Measurements from ENCODE around the gene DPP9.

Gene DPP9

DNA sequence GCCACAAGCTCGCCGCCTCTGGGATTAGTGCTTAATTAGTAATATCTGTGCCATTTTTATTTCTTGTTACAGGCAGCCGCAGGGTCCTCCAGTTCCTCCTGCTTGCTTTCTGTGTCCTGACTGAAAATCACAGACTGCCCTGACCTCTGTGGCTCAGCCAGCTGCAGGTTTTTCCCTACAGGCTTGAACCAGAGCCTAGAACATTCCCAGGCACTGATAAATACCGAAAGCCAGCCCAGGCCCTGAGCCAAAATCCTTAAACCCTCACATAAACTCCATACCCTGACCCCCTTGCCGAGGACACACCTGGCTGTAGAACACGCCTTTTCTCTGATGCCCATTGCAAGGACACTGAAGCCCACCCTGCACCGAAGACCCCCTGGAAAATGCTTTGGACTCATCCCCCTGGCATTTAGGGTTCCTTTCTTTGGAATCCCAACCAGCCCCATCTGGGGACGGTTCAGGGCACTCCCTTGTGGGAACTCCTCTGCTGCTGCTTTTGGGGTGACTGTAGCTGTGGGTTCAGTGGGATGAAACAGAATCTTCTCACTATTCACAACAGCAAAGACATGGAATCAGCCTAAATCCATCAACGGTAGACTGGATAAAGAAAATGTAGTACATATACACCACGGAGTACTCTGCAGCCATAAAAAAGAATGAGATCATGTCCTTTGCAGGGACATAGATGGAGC is 15.5 kb downstream of the DPP9 start:
- no peak for DNase-seq

DNA sequence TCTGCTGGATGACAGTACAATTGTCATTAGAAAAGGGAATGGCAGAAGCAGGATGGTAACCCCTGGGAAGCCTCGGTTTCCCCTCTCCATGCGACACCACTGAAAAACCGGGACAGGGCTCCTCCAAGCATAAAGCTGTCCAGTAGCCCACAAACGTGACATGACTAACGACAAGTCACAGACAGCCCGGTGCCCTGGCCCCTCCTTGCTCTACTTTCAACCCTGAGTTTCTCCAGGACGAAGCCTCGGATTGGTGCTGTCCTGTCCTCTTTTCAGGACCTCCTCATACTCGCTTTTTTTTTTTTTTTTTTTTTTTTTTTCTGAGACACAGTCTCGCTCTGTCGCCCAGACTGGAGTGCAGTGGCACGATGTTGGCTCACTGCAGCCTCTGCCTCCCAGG is 16.3 kb downstream of the DPP9 start:
- no peak for DNase-seq

DNA sequence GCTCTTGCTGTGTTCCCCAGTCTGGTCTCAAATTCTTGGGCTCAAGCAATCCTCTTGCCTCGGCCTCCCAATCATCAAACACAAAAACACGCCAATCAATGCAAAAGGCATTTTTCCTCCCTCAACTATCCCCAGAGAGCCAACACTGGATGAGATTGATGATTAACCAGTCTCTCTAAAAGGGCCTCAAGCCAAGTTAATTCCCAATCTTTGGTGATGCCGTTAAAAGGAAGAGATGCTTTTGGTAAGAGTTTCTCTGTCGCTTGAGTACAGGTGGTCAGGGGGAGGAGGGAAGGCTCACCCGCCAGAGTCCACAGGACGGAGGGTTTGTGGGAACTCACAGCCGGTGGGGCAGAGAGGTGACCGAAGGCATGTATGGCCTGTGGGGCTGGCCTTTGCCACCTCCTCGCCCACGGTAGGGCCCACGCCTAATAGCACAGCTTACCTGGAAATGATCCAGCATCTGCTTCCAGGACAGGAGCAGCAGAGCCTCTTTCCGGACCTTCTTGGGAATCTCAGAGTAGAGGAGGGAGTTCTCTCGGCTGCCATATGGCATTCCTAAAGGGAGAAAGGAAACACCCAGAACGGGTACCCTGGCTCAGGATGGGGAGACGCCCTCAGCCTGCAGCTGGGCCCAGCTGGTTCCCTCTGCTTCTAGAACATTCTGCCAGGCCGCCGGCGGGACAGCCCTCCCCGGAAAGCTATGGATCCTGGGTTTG is 18.1 kb downstream of the DPP9 start:
- DNase-seq: no peak

DNA sequence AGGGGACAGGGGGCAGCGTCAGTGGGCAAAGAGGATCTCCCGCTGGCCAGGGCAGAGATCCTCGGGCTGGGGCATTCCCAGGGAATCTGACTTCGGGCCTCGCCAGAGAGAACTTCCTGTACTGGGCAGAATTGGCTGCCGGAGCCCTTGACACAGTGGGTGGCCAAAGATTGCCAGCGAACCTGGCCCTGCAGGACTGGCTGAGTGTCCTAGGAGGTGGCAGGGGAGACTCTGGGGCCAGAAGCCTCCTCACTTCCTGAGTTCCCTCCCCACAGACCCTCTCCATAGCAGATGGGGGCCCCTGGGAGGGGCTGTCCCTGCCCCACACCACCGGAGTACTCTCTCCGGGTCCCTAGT is 19.3 kb downstream of the DPP9 start:
- DNase-seq: no peak

DNA sequence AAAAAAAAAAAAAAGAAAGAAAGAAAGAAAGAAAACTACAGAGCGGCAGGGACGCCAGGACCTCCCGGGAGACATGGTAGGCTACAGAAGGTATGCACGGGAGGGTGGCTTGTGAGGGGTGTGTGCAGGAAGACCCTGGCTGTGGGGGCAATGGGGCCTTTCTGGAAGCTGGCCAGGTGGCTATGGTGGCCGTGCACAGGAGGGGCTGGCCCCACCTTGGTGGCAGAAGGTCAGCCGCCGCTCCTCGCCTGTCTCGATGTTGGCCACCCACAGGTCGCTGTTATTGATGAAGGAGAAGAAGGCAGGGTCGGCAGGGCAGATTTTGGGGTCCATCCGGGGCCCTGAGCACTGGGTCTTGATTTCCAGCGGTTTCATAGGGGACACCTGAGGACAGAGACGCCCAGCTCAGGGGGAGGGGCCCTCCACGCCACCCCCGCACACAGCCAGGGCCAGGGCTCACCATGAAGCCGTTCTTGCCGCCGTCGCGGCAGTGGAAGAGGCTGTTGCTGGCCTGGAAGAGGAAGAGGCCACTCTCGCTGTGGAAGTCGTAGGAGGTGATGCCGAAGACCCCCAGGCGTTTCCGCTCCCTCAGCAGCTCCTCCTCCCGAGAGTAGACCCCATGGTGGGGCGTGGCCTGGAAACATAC is 19.8 kb downstream of the DPP9 start:
- no peak for DNase-seq

DNA sequence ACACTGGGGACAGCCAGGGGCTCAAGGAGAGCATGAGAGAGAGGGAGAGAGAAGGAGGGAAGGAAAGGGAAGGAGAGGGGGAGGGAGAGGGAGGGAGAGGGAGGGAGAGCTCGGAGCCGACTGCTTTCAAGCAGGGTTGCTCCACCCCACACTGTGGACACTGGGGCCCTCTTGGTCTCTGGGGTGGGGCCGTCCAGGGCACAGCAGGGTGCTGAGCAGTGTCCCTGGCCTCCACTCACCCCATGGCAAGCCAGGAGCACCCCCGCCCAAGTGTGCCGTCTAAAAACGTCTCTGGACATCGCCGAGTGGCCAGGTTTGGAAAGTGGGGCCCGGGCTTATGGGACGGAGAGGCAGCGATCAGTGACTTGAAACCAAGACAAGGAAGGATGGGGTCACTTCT is 20.9 kb downstream of the DPP9 start:
- DNase-seq: no peak

DNA sequence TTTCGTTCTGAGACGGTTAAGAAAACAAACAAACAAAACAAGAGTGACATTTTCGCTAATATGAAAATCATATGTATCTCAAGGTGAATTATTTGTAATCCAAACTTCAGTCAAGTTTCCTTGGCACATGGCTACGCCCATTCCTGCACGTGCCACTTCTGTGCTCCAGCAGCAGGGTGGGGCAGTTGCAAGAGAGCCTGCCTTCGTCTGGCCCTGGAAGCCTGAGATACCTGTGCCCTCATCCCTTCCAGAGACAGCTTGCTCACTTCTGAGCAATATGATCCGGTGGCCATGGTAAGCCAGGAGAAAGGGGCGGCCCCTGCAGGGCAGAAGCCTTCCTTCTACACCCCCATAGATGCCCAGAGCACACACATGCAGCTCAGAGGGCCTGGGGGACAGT is 22.1 kb downstream of the DPP9 start:
- no peak for DNase-seq

DNA sequence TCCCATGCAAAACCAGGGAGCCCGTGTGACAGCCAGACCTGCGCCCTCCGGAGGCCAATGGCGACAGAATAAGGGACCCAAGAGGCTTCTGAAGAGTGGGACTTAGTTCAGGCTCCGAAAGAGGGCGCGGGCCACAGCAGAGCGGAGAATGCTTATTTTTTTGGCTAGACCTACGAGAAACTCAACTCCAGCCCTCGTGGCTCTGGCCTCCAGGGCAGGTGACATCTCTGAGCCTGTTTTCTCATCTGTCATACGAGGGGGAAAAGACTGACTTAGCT is 23.0 kb downstream of the DPP9 start:
- no peak for DNase-seq

DNA sequence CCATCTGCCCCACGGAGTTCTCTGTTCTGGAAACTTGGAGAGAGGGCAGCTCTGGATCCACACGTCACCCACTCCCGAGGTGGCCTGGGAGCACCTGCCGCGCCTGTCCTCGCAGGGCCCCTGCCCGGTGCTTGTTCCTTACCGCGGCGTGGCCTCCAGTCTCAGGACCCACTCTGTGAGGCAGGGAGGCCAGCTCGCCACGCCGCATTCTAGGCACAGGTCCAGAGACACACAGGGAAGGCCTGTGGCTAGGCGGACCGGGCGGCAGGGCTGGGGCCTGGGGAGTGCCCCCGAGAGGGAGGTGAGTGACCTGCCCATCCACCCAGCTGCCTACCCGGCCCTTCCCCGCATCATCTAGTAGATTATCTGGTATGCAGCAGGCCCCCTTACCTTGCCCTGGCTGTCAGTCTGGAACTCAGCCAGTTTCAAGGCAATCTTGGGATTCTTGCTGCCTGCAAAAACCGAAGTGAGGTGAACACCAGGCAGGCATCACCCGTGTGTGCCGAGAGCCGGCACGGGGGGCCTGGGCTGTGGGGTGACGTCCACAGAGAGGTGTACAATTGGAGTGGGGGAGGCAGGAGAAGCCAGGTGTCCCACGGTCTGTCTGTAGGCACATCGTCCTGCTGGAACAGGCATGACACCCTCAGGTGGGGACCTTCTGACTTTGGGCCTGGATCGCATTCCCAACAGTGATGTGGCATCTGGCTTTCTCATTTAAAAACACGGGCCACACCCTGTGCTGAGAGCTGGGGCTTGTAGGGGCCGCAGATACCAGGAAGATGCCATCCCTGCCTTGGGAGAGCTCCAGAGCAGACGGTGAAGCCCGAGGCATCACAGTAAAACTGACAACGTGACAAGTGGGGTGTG is 23.6 kb downstream of the DPP9 start:
- no peak for DNase-seq

DNA sequence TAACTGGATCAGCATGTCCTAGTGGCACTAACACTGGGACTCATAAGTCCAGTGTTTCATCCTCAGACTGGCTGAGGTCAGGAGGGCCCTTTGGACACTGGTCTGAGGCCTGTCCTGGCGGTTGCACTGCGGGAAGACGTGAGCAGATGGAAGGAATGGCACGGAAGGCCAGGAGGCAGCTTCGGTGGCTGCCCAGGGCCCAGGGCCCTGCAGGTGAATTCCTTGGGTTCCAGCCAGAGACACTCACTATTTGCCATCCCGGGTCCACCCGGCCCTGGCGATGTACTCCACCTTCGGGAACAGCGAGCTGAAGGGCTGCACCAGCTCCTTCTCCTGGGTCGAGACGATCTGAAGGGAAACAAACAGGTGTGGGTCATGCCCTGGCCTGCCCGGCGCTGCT is 26.3 kb downstream of the DPP9 start:
- no peak for DNase-seq

DNA sequence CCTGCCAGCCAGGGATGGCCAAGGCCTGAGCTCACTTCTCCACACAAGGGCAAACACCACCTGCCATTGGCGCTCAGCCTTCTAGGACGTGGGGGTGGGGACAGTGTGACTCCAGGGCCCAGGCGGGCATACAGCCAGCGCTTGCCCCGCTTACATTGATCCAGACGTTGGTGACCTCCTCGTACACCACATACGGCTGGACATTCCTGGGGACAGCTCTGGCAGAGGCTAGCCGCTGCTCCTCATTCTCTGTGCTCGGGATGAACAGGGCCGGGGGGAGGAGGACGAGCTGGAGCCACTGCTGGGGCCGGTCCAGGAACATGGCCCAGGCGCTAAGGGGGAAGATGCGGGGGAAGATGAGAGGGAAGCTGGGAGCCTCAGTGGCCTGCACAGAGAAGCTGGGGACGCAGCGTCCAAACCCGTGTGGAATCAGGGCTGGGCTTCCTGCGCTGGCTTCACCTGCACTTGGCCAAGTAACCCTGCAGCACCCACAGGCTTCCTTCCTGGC is 28.4 kb downstream of the DPP9 start:
- DNase-seq: no peak

DNA sequence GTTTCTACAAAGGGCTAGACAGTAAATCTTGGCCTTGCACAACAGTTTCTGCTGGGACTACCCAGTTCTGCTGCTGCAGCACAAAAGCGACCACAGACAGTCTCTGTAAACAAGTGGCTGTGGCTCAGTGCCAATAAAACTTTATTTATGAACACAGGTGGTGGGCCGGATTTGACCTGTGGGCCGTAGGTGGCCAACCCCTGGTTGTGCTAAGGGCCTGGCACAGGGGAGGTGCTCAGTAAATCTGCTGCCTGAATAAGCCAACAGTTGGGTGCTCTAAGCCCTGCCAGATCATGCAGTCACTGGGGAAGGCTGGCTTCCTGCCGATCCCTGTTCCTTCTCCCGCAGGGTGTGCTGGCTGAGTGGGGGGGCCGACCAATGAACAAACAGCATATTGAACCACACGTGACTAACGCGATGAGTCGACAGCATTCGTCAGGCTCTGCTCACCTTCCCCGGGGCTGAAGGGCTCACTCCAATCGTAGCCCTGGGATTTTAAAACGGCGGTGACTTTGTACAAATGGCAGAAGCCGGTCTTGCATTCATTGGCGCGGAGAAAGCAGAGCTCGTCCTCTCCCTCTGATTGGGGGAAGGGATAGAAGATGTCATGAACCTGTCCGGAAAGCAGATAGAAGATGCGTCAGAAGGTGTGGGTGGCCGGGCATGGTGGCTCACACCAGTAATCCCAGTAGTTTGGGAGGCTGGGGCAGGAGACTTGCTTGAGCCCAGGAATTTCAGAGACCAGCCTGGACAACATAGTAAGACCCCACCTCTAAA is 29.2 kb downstream of the DPP9 start:
- DNase-seq: no peak

DNA sequence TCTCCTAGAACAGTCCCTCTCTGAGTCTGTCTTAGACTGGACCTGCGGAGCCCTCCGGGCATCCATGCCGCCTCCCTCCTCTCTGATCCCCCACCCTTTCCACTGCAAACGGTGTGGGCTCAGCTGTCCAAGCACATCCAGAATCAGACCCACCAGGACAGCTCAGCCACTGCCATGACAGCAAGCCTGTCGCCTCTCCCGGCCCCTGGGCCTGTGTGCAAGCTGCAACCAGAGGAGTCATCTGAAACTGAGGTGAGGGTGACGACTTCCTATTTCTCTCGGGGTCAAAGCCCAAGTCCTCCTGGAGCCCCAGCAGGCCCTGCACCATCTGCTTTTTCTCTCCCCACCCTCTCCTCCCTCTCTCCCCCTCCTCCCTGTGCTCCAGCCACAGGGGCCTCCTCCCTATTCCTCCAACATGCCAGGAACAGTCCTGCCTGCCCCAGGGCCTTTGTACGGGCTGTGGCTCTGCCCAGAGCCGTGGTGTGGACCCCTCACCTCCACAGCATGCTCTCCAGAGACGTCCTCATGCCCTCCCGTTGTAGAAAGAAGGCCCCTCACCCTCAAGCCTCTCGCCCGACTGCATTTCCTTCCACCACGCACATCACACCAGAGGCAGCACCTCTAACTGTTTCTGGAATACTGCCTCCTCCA is 30.0 kb downstream of the DPP9 start:
- DNase-seq: no peak

DNA sequence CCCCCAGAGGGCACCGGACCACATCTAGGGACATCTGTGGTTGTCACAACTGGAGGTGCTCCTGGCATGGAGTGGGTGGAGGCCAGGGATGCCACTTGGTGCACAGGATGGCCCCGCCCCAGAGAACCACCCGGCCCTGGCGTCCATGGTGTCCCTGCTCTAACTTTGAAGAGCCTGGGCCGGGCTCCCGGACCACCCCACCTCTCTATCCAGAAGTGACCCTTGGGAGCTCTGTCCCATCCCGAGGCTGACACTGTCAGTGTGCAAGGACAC is 30.6 kb downstream of the DPP9 start:
- no peak for DNase-seq

DNA sequence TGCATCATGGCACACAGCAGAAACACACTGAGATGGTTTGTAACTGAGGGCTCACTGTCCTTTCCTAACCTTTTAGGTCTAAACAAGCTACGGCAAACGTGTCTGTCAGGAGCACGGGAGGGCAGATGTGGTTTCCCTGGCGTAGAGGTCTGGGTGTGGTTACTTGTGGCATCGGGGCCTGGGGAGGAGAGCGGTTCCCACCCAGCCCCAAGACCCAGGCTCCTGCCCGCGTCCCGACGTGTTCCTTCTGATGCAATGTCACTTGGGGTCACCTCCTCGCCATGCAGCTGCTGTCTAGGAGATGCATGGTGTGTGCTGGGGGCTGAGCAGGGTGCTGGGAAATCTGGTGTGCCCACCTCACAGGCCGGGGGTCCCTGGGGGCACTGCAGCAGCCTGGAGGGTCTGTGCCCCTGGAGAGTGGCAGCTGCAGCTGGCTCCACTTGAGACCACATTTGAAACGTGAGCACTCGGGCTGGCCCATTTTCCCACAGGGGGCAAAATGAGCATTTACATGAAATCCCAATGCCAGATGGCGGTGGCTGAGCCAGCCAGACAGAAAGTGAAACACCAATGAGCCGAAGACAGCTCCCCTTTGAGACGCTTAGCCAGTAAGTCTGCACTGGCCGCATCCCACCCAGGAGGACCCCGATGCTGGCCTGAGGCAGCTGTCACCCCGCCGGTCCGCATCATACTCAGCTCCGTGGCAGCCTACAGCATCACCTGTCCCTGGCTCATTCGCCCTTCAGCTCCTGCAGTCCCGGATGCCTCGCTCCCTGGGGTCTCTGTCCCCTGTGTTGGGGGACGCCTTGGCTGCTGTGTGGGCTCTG is 31.2 kb downstream of the DPP9 start:
- DNase-seq: no peak

DNA sequence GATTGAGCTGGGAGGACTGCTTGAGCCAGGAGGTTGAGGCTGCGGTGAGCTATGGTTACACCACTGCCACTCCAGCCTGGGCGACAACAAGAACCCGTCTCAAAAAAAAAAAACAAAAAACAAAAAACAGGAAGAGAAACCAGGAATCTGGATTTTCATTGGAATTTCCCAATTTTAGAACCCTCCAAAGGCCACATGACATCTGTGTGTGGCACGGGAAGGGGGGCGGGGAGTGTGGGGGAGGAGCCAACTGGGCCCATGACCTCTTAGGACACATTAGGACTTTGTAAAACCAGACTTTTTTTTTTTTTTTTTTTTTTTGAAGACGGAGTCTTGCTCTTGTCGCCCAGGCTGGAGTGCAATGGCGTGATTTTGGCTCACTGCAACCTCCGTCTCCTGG is 32.3 kb downstream of the DPP9 start:
- DNase-seq: no peak

DNA sequence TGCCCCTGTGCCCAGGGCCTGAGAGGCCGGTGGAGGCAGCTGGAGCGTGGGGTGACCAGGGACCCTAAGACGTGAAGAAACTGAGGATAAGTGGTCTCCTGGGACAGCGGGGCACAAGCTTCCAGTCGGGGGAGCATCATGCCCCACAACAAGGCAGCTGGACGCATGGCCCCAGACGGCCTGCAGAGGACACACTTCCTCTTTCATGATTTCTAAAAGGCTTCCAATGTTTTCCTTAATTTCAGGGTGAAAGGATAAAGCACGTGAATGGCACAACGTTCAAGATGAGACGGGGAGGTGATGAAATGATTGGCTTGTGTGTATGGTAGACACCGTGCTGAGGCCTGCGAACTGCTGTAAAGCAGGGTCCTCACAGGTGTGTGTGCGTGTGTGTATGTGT is 33.3 kb downstream of the DPP9 start:
- no peak for DNase-seq

DNA sequence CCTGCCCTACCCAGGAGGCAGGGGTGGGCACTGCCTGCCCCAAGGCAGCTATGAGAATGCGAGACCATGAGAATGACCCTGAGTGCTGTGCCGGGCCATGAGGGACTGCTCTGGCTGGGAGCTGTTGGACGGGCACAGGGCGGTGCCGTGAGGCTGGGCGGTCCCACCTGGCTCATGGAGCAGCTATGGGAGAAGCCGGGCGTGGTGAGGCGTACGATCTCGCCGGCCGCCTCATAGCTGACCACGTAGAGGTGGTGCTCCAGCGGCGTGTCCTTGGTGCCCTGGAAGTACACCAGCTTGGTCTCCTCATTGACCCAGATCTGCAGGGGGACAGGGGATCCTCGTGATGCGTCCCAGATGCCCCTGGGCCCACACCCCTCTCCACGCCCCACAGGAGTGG is 34.2 kb downstream of the DPP9 start:
- no peak for DNase-seq

DNA sequence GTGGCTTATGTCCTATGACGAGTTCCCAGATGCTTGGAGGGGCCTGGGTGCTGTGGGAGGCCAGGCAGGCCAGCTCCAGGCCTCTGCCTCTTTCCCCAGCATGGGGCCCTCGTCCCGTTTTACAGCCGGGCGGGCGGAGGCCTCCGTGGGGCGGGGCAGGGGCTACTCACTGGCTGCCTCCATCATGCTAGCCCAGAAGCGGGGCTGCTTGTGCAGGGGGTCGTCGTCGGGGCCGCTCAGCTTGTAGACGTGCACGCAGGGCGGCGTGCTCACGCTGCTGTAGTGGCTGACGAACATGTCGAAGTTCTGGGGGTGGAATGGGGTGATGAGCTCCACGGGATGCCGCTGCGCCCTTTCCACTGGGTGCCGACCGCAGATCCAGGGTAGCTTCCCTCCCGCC is 35.1 kb downstream of the DPP9 start:
- DNase-seq: no peak

DNA sequence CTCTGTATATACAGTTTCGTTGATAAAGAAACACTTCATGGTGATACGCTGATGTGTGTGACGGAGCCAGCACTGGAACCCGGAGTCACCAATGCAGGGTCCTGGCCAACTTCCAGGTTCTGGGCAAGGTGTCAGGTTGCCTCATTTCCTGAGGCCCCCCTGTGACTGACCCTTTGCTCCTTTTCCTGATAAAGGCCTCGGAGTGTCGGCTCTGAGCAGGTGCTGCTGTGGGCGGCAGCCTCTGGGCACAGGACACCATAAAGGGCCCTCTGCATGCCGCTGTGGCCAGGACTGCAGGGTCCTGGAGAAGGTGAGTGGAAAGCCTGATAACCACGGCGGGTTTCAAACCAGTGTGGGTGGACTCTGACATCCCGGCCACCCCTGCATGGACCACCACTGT is 36.2 kb downstream of the DPP9 start:
- no peak for DNase-seq

DNA sequence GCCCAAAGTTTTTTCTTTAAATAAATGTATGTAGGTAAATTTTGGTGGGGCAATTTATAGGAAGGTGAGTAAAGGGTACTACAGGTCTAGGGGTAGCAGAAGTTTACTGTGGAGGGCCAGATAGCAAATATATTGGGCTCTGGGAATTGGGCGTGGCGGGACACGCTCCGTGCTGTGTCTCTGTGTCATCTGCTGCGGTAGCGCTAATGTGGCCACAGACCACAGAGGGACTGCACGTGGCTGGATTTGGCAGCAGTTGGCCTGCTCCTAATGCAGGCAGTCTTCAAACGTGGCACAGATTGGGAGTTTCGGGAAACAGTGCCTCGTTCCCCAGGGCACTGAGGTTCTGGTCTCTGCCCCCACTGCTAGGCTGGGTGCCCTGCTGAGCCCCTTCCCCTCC is 36.9 kb downstream of the DPP9 start:
- no peak for DNase-seq

All from cortex of kidney (tissue), 1 donor.